Forelimb muscle (tissue), 1 donor: ENCODE measurements around the gene RTP4. TPM values are rescaled to one million over a fixed set of nuclear protein-coding genes. Genes with fewer than 3 reads are reported as not detected.

Source experiments
- DNase-seq: peaks from one replicate; pipeline ENCODE4 v3.0.0-alpha.2; 2013; ENCODE audit warnings: low read depth
- polyA plus RNA-seq: library from polyadenylated mRNA; unstranded; fragments of 120-200 nt; gene quantifications from one replicate; pipeline ENCODE4 v1.2.1, GENCODE V29; 2013; ENCODE audit not compliant: insufficient read length

RTP4 gene, protein sequence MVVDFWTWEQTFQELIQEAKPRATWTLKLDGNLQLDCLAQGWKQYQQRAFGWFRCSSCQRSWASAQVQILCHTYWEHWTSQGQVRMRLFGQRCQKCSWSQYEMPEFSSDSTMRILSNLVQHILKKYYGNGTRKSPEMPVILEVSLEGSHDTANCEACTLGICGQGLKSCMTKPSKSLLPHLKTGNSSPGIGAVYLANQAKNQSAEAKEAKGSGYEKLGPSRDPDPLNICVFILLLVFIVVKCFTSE
- polyA plus RNA-seq: 0.11 TPM

GRCh38 chr3:187368251-187369088 is at the start of gene RTP4:
Gene RTP4, plus strand, starts transcription at chr3:187368385. Its CDS starts 57 bp downstream, at chr3:187368442.
- peak; percentile 63 for DNase-seq

DNA sequence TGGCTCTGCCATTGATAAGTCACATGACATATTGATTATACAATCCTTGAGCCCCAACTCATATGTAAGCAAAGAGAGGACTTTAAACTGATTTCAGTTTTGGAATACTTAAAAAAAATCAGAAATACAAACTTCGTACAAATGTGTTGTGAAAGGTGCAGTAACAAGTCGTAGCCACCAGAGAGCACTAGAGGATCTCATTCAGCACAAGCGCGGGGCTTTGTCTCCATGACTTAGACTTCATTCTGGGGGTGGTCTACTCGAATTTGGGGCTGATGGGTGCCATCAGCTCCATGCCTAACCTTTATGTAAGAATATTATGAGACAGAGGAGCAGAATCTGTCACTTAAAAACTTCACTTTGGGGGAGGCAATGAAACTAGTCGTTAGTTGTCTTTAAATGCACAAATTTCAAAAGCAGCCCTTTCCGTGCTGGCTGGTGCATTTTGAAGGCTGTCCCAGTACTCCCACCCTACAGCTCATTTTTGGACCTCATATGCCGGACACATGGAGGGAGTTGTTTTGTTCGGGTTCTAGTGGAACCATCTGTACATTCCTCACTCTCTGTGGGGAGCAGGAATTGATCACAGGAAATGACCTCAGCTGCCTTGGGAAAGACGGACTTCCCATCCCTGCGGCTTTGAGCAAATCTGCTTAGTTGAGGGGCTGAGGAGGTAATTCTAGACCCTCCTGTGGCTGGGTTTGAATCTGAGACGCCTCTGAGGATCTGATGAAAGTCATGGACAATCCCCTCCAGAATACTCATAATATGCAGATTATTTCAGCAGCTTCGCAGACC is 49.2 kb upstream of the RTP4 start:
- peak; percentile 26 for DNase-seq

- peak; percentile 28 for DNase-seq
These were observed 48.4 kb upstream of the RTP4 start for GRCh38 chr3:187319699-187320302.

DNA sequence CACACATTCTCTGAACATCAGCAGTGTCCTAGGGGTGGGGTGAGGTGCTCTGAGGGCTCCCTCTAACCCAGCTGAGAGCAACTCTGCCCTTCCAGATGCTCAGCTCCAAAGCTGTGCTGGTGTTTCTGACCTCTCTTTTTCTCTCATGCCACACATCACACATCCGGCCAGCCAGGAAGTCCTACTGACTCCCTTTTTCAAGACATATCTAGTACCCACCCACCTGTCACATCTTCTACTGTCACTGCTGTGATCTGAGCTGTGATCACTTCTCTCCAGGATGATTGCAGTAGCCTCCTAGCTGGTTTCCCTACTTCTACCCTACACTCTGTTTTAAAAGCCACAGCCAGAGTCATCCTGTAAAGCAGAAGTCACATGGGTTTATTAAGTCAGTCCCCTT is 46.4 kb upstream of the RTP4 start:
- DNase-seq: no peak

DNA sequence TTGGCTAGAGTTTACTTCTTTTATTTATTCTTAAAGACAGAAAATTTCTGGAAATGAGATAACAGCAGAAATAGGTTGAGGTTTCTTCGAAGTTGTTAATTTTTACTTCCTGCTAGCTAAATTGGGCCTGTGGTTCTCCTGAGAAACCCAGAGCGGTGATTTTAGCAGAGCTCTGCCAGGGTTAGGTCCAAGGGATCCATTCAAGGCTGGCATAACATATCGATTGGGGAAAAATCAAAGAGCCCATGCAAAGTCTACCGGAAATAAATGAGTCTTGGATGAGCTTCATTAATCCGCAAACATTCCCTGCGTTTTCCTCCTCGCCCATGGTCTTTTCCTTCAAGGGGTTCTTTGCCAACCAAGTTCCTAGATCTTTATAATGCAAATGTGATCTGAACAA is 45.9 kb upstream of the RTP4 start:
- no peak for DNase-seq

DNA sequence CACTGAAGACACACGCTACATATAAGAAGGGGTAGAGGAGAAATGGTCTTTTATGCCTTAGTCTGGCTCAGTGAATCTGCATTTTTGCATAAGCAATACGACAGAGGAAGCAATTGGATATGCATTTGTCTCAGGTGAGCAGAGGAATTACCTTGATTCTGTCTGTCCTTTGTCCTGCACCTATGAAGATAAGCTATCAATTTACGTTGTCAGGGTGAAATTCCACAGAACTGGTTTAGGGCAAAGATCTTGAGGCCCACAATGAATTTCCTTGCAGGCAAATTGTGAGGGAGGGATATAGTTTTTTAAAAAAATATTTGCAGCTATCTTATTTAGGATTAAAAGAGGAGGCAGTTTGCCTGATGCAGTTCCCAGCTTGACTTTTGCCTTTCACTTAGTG is 45.1 kb upstream of the RTP4 start:
- DNase-seq: no peak

- no peak for DNase-seq
These were observed 42.6 kb upstream of the RTP4 start for GRCh38 chr3:187325632-187326031.

GRCh38 chr3:187327845-187328244 is 40.3 kb upstream of the RTP4 start:
- no peak for DNase-seq

- no peak for DNase-seq
These were observed 39.5 kb upstream of the RTP4 start for GRCh38 chr3:187328691-187329090.

DNA sequence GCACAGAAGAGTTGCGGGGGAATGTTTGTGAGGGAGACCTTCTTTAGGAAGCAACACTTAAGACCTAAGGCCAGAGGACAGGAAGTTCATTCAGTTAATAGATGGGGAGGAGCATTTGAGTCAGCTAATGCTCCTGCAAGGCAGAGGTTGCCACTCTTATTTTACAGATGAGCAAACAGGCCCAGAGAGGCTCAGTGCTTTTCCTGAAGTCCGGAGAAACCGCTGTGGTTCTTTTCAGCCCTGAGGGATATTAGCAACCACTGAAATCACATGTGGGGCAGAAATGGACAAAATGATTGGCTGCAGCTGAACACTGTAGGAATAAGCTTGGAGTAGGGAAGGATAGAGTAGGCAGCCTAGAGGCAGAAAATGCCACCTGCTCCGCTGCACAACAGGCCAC is 33.3 kb upstream of the RTP4 start:
- no peak for DNase-seq

- DNase-seq: no peak
These were observed 31.9 kb upstream of the RTP4 start for GRCh38 chr3:187336322-187336721.

GRCh38 chr3:187340578-187340977 is 27.6 kb upstream of the RTP4 start:
- no peak for DNase-seq

DNA sequence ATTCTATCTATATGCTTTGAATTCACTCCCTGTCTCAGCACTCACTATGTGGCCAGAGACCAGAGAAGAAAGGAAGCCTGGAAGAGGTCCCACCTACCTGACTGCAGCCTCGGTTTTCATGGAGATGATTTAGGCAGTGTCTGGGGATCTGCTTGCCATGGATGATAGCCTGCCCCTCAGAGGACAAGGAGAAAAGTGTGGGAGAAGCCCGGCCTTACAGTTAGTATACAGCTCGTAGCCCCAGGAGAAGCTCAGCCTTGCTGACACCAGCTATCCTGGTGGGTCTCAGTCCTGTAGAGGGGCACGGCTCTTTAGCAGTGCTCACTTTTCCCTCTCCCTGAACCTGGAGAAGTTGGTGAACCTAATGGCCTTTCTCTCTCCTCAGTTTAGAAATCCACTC is 25.9 kb upstream of the RTP4 start:
- no peak for DNase-seq

GRCh38 chr3:187343670-187344069 is 24.5 kb upstream of the RTP4 start:
- DNase-seq: no peak

GRCh38 chr3:187352581-187353575 is 15.3 kb upstream of the RTP4 start:
- no peak for DNase-seq

DNA sequence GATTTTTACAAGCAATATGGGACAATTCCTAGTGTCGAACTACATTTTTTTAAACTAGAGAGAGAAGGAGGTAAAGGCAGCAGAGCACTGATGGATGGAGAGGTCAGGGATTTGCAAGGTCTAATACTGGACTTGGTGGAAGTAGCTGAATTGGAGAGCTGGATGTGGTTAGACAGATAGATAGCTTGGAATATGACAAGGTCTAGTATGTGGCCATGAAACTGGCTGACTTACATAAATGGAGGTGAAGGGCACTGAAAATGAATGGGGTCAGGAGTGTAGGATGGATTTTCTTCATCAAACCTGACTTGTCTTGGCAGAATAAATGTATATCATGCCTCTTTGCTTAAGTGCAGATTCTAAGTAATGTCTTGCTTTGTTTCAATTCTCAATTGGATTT is 10.1 kb upstream of the RTP4 start:
- DNase-seq: no peak

DNA sequence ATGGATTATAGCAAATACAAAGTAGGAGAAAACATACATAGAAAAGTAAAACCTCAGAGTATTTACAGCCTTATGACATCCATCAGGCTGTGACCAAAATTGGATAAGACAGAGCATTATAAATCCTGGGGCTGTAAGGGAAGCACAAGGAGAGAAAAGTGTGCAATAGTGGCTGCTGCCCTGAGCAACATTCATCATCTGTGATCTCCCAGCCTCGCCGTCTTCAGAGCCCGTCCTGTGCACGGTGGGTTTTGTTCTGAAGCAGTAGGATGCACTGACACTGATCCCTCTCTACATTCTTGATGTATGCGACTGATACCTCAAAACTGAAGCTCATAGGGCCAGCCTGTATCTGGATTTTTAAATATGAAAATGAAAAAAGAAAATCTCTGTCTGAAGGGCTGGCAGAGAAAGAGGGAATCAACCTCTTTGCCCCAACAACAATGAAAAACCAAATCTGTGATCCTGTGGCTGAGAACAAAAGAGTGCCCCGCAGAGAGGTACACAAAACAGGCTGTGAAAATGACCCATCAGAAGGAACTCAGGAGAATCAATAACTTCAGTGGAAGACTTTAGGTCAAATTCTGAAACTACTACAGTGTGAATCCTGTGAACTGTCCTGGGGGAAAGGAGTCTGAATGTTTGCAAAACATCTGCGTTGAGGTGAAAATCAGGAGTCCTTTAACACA is 8.2 kb upstream of the RTP4 start:
- no peak for DNase-seq

DNA sequence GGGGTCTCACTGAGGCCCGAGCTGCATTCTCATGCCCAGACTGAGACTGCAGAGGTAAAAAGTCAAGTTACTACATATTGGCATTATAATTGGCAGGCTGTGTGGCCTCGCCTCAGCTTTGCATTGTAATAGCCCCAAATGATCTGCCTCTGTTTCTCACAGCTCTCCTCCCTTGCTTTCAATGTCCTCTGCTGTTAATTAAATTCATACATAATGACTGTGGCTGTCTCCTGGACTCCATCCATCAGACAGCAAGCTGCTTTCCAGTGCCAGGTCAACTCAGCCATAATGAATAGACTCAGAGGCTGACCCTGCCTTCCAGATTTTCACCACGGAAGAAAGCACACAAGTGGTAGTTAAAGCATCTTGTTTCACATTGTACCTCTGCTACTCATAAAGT is 7.6 kb upstream of the RTP4 start:
- no peak for DNase-seq

GRCh38 chr3:187361835-187362234 is 6.3 kb upstream of the RTP4 start:
- no peak for DNase-seq

- DNase-seq: no peak
These were observed 553 bp upstream of the RTP4 start for GRCh38 chr3:187367561-187368103.
